Loucy (cell line): ENCODE measurements around the gene CLCNKA.
"Not testable (repeated sequence)": the region's sequence is repeated elsewhere in the genome, so short reads cannot be mapped to it uniquely, and the experiment has no call there.

ENCODE experiments used
- H2AFZ ChIP-seq: fragments of 200-600 bp; sonication (generic); 2 replicates; pipeline ENCODE4 v1.6.0; 2016; ENCODE audit warnings: antibody characterized with exemption, mild to moderate bottlenecking, low read length, moderate library complexity
- H3F3A ChIP-seq: fragments of 200-600 bp; 2 replicates; pipeline ENCODE4 v1.6.0; 2016; ENCODE audit warnings: antibody characterized with exemption, low read depth, mild to moderate bottlenecking
- H3K27me3 ChIP-seq: fragments of 200-600 bp; sonication (generic); 2 replicates; pipeline ENCODE4 v1.6.1; 2014; ENCODE audit warnings: low read length, mild to moderate bottlenecking; ENCODE audit not compliant: insufficient read depth, poor library complexity, severe bottlenecking
- H3K36me3 ChIP-seq: fragments of 200-600 bp; sonication (generic); 2 replicates; pipeline ENCODE4 v1.6.1; 2016; ENCODE audit warnings: low read length; ENCODE audit not compliant: insufficient read depth
- H3K4me1 ChIP-seq: fragments of 200-600 bp; sonication (generic); 2 replicates; pipeline ENCODE4 v1.5.1; 2014; ENCODE audit warnings: low read length, mild to moderate bottlenecking; ENCODE audit not compliant: insufficient read depth, poor library complexity, severe bottlenecking
- H3K4me2 ChIP-seq: fragments of 200-600 bp; sonication (generic); 2 replicates; pipeline ENCODE4 v1.6.0; 2014; ENCODE audit warnings: antibody characterized with exemption, low read length, low read depth, mild to moderate bottlenecking; ENCODE audit not compliant: poor library complexity, severe bottlenecking
- H3K4me3 ChIP-seq: fragments of 200-600 bp; sonication (generic); 2 replicates; pipeline ENCODE4 v1.5.1; 2014; ENCODE audit warnings: low read length, mild to moderate bottlenecking, mixed read lengths; ENCODE audit not compliant: poor library complexity, severe bottlenecking
- H3K79me2 ChIP-seq: fragments of 200-600 bp; sonication (generic); 2 replicates; pipeline ENCODE4 v1.6.1; 2014; ENCODE audit warnings: low read length; ENCODE audit not compliant: insufficient read depth
- H3K9ac ChIP-seq: fragments of 200-600 bp; sonication (generic); 2 replicates; pipeline ENCODE4 v1.6.0; 2014; ENCODE audit warnings: mild to moderate bottlenecking, low read depth, low read length, moderate library complexity; ENCODE audit not compliant: poor library complexity, severe bottlenecking
- H3K9me2 ChIP-seq: fragments of 200-600 bp; sonication (generic); replicated peaks from 2 replicates; pipeline ENCODE4 v1.6.1; 2016; ENCODE audit warnings: low read depth, low read length, mixed read lengths
- H3K9me3 ChIP-seq: fragments of 200-600 bp; sonication (generic); 2 replicates; pipeline ENCODE4 v1.6.1; 2014; ENCODE audit warnings: mild to moderate bottlenecking, antibody characterized with exemption, low read length, low read depth; ENCODE audit not compliant: insufficient read depth
- H4K20me1 ChIP-seq: fragments of 200-600 bp; sonication (generic); 2 replicates; pipeline ENCODE4 v1.6.0; 2014; ENCODE audit warnings: antibody characterized with exemption, low read length, mild to moderate bottlenecking; ENCODE audit not compliant: insufficient read depth, poor library complexity, severe bottlenecking
- EZH2phosphoT487 ChIP-seq: fragments of 200-600 bp; IDR thresholded peaks from 2 replicates; pipeline ENCODE4 v1.6.1; 2018; ENCODE audit warnings: antibody characterized with exemption, mild to moderate bottlenecking, moderate library complexity, borderline replicate concordance
- TF ChIP-seq, protein P1 (sequence below): fragments of 200-600 bp; sonication (generic); conservative IDR thresholded peaks from 2 replicates; pipeline ENCODE4 v1.5.1; 2014; ENCODE audit warnings: mild to moderate bottlenecking, antibody characterized with exemption, low read length

The CLCNKA gene

DNA sequence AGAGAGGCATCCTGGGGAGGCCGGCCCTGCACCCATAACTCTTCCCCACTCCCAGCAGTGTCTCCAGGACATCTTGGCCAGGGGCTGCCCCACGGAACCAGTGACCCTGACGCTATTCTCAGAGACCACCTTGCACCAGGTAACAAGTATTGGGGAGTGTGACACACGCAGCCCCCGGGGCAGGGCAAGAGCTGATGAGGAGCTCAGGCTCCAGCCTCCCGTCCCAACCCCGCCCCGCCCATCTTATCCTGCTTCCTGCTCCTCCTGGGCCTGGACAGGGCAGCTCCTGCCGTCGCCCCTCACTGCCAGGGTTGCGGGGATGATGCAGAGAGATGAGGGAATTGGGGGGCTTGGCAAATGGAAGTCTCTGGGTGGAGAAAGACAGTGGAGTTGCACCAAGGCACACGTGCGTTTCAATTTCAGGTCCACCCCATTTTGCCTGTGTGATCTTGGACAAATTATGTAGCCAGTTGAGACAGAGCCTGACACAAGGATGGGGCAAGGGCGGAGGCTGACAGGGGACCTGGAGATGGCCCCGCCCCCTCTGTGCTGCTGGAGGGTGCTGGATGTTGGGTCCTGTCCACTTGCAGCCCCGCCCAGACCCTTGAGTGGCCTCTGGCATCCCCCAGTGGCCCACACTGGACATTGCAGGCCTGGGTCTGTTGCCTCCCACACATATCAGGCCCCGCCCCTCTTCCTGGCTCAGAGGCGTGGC is 10.7 kb downstream of the CLCNKA start:
- no peak overlapping the region for H2AFZ ChIP-seq
- no peaks in the 10 kb centered on the region for H3K36me3 ChIP-seq
- H3K27me3 ChIP-seq: no peaks in the 10 kb centered on the region
- H3K9ac ChIP-seq: no peak overlapping the region
- H3K79me2 ChIP-seq: no peaks in the 10 kb centered on the region
- H3K4me2 ChIP-seq: no peak overlapping the region
- H3K9me2 ChIP-seq: no peaks in the 10 kb centered on the region
- H4K20me1 ChIP-seq: no peaks in the 10 kb centered on the region
- no peaks in the 10 kb centered on the region for H3F3A ChIP-seq
- TF ChIP-seq EZH2phosphoT487: no peak
- TF ChIP-seq, protein P1, sequence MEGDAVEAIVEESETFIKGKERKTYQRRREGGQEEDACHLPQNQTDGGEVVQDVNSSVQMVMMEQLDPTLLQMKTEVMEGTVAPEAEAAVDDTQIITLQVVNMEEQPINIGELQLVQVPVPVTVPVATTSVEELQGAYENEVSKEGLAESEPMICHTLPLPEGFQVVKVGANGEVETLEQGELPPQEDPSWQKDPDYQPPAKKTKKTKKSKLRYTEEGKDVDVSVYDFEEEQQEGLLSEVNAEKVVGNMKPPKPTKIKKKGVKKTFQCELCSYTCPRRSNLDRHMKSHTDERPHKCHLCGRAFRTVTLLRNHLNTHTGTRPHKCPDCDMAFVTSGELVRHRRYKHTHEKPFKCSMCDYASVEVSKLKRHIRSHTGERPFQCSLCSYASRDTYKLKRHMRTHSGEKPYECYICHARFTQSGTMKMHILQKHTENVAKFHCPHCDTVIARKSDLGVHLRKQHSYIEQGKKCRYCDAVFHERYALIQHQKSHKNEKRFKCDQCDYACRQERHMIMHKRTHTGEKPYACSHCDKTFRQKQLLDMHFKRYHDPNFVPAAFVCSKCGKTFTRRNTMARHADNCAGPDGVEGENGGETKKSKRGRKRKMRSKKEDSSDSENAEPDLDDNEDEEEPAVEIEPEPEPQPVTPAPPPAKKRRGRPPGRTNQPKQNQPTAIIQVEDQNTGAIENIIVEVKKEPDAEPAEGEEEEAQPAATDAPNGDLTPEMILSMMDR: peak; percentile 75
- no peaks in the 10 kb centered on the region for H3K4me1 ChIP-seq
- no peaks in the 10 kb centered on the region for H3K9me3 ChIP-seq
- no peak overlapping the region for H3K4me3 ChIP-seq

DNA sequence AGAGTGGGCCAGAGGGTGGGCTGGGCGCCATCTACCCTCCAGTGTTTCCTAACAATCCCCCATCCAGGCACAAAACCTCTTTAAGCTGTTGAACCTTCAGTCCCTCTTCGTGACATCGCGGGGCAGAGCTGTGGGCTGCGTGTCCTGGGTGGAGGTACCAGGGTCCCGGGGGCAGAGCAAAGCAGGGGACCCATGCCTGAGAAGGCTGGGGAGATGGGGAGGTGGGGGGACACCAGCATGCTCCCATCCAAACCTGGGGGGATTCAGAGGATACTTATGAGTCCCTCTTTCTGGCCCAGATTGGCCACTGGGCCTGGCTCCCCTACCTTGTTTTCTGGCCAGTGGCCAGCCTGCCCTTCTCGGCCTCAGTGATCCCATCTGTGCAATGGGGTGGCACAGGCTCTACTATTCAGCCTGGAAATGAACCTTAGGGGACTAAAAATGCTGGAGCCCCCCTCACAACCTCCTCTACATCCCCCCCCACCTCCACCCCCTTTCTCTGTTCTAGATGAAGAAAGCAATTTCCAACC is 11.3 kb downstream of the CLCNKA start:
- not testable (repeated sequence) for H3K36me3 ChIP-seq, H3K4me3 ChIP-seq, H3K9me2 ChIP-seq, H3K9ac ChIP-seq, H3K79me2 ChIP-seq, H3K4me2 ChIP-seq, H4K20me1 ChIP-seq, H3K27me3 ChIP-seq, H3K4me1 ChIP-seq, H2AFZ ChIP-seq, H3K9me3 ChIP-seq, H3F3A ChIP-seq

DNA sequence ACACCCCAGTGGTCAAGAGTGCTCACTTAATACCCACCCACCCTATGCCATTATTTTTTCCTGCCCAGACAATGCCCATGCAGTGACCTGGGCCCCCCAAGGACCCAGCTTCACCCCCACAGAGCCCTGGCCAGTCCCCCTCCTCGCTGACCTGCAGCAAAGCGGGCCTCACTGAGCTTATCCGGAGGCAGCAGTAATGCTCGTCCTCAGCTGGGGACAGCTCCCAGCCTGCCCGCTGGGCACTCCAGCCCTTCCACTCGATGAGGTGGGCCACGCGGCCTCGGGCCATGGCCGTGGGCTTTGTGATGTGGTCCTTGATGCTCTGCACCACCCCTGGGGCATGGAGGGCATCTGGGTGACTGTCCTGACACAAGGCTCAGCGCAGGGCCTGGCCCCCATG is 14.6 kb downstream of the CLCNKA start:
- not testable (repeated sequence) for H3K4me3 ChIP-seq, H2AFZ ChIP-seq, H3K4me1 ChIP-seq, H4K20me1 ChIP-seq, H3K4me2 ChIP-seq, H3K9me2 ChIP-seq, H3K36me3 ChIP-seq, H3F3A ChIP-seq, H3K27me3 ChIP-seq, H3K9ac ChIP-seq, H3K9me3 ChIP-seq, H3K79me2 ChIP-seq

DNA sequence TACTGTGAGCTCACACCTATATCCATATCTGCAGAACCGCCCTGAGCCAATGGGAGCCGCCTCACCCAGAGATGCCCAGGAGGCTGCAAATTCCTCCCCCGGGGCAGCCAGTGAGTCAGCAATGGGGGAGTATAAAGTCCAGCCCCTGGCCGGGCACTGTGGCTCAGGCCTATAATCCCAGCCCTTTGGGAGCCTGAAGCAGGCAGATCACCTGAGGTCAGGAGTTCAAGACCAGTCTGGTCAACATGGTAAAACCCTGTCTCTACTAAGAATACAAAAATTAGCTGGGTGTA is 16.7 kb downstream of the CLCNKA start:
- Histone ChIP-seq H3K9me3 (no peaks in the 10 kb centered on the region), H3K27me3 (no peaks in the 10 kb centered on the region), H3K36me3 (no peaks in the 10 kb centered on the region), H2AFZ (no peak overlapping the region), H3K4me3 (no peak overlapping the region), H3K9ac (no peak overlapping the region), H3K9me2 (no peaks in the 10 kb centered on the region), H3K4me1 (no peaks in the 10 kb centered on the region), H3K4me2 (no peak overlapping the region), H4K20me1 (no peaks in the 10 kb centered on the region), H3K79me2 (no peaks in the 10 kb centered on the region), H3F3A (no peaks in the 10 kb centered on the region)
- TF ChIP-seq, protein P1: no peak
- no peak for TF ChIP-seq EZH2phosphoT487

DNA sequence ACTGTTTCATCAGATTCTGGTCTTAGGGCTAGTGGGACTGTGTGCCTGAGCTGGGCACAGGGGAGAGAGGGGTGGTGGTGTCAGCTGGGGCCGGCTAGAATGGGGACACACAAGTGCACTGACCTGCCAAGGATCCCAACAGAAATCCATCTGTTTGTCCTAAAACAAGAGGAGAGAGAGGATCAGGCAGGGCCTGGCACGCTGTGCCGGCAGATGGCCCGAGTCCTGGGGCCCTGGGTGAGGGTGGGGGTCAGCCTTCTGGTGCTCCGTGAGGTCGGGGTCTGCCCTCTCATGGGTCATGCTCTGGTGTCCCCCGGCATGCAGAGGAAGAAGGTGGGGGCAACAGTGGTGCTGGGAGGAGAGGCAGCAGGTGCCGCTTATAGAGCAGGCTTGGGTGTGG is 18.0 kb downstream of the CLCNKA start:
- not testable (repeated sequence) for H3K9ac ChIP-seq, H3K36me3 ChIP-seq, H4K20me1 ChIP-seq, H3K4me2 ChIP-seq, H3K9me2 ChIP-seq, H3K9me3 ChIP-seq, H3K4me1 ChIP-seq, H3K27me3 ChIP-seq, H3K4me3 ChIP-seq, H3F3A ChIP-seq, H2AFZ ChIP-seq, H3K79me2 ChIP-seq
